MCF 10A (cell line): ENCODE data around the gene PARD6G. TPM values are rescaled to one million over a fixed set of nuclear protein-coding genes. Genes with fewer than 3 reads are reported as not detected.

Source experiments
- BruUV-seq: library from RNA; stranded (reverse); fragments of 400-500 nt; replicated peaks from 2 replicates; lab custom pipeline; 2021; lab: Mats Ljungman, UMichigan
- CTCF ChIA-PET: fragments of 300-600 bp; sonication (Branson Sonifier 250); formaldehyde crosslinking; extraction: SDS; loops from one replicate; lab custom pipeline; 2021; ENCODE audit warnings: antibody characterized with exemption, inconsistent platforms; lab: Yijun Ruan, JAX
- POLR2A ChIA-PET: fragments of 300-600, 350-650 bp; sonication (Branson Sonifier 250); formaldehyde crosslinking; extraction: SDS; loops from one replicate; lab custom pipeline; 2020; ENCODE audit warnings: antibody characterized with exemption, inconsistent platforms; lab: Yijun Ruan, JAX
- DNase-seq: peaks from one replicate; pipeline ENCODE4 v3.0.0-alpha.2; 2018; ENCODE audit not compliant: unreplicated experiment
- H3K27ac Mint-ChIP-seq: one replicate; pipeline ENCODE4 v1.8.0; 2022; ENCODE audit warnings: mild to moderate bottlenecking, low read depth, mixed read lengths; ENCODE audit not compliant: unreplicated experiment
- H3K27me3 Mint-ChIP-seq: one replicate; pipeline ENCODE4 v1.8.0; 2022; ENCODE audit warnings: mixed read lengths; ENCODE audit not compliant: insufficient read depth, unreplicated experiment
- H3K36me3 Mint-ChIP-seq: one replicate; pipeline ENCODE4 v1.8.0; 2022; ENCODE audit warnings: mild to moderate bottlenecking, moderate library complexity, mixed read lengths; ENCODE audit not compliant: insufficient read depth, unreplicated experiment
- H3K4me1 Mint-ChIP-seq: one replicate; pipeline ENCODE4 v1.8.0; 2022; ENCODE audit warnings: mixed read lengths; ENCODE audit not compliant: insufficient read depth, unreplicated experiment
- H3K4me3 Mint-ChIP-seq: one replicate; pipeline ENCODE4 v1.8.0; 2022; ENCODE audit warnings: mild to moderate bottlenecking, moderate library complexity, mixed read lengths; ENCODE audit not compliant: unreplicated experiment
- H3K9me3 Mint-ChIP-seq: one replicate; pipeline ENCODE4 v1.8.0; 2022; ENCODE audit warnings: mixed read lengths; ENCODE audit not compliant: unreplicated experiment
- intact Hi-C: fragments of 100-400 bp; cut with micrococcal nuclease; formaldehyde crosslinking; loops from 2 replicates; pipeline ENCODE4 v1.14.1; 2022
- total RNA-seq: library from RNA; stranded (reverse); gene quantifications from 2 replicates; pipeline ENCODE4 v1.2.3, GENCODE V29; 2022
- TF ChIP-seq, protein P1 (sequence below): fragments of 200-600 bp; IDR thresholded peaks from one replicate; pipeline ENCODE4 v1.8.0; 2022; ENCODE audit warnings: antibody characterized with exemption, mild to moderate bottlenecking; ENCODE audit not compliant: unreplicated experiment

The PARD6G gene
- total RNA-seq, 1 experiment from 2014 or later: 8.1 TPM

DNA sequence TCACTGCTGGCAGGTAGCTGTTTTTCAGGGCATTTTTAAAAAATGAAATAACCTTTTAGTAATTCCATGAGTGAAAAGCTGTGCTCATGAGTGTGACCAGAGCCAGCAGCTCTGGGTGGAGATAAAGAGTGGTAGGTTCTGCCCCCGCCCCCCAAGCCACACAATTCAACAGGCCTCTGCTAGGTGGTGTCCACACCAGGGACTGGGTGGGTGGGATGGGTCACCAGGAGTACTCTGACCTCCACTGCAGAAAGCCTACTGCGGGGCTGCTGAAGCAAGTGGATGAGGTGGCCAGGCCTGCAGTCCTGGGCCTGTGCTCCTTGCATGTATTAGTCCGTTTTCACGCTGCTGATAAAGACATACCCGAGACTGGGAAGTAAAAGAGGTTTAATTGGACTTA lies 15.3 kb downstream of the PARD6G start:
- TF ChIP-seq, protein P1, sequence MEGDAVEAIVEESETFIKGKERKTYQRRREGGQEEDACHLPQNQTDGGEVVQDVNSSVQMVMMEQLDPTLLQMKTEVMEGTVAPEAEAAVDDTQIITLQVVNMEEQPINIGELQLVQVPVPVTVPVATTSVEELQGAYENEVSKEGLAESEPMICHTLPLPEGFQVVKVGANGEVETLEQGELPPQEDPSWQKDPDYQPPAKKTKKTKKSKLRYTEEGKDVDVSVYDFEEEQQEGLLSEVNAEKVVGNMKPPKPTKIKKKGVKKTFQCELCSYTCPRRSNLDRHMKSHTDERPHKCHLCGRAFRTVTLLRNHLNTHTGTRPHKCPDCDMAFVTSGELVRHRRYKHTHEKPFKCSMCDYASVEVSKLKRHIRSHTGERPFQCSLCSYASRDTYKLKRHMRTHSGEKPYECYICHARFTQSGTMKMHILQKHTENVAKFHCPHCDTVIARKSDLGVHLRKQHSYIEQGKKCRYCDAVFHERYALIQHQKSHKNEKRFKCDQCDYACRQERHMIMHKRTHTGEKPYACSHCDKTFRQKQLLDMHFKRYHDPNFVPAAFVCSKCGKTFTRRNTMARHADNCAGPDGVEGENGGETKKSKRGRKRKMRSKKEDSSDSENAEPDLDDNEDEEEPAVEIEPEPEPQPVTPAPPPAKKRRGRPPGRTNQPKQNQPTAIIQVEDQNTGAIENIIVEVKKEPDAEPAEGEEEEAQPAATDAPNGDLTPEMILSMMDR: no peak
- no peaks in the 10 kb centered on the region for H3K27me3 Mint-ChIP-seq
- intact Hi-C loops: no loop called here
- no peaks in the 10 kb centered on the region for H3K9me3 Mint-ChIP-seq
- H3K4me1 Mint-ChIP-seq: peaks cover 10% of the 10 kb centered on the region
- no peak overlapping the region for H3K27ac Mint-ChIP-seq
- CTCF ChIA-PET: interaction anchor here (0.6 to 1.9 kb wide), 3 partner anchors 18 to 100 kb away, joined by 4 to 5 read pairs (median 4); no protein-coding TSS in a partner anchor
- DNase-seq: no peak
- no peak overlapping the region for H3K4me3 Mint-ChIP-seq
- POLR2A ChIA-PET: no interaction called here
- BruUV-seq: no TSS peak
- H3K36me3 Mint-ChIP-seq: no peaks in the 10 kb centered on the region

DNA sequence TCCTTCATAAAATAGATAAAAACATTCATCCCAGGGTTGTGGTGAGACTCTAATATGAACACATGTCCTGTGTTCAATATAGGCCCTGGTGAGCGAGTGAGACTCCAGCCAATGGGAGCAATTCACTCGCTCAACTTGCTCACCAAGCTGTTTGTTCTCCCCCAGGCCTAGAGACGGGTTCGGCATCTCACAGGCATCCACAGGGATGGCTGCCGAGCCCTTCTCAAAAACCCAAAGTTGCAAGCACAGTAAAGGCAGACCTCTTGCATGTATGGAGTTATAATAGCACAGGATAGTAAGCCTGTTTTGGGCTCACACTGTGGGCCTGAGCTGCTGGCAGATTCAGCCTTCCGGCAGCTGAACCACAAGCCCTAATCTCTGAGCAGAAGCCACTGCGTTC lies 15.7 kb downstream of the PARD6G start:
- H3K27me3 Mint-ChIP-seq: no peaks in the 10 kb centered on the region
- ChIA-PET POLR2A (no interaction called here), CTCF (interaction anchor here (0.6 to 1.9 kb wide), 3 partner anchors 18 to 100 kb away, joined by 4 to 5 read pairs (median 4); no protein-coding TSS in a partner anchor)
- BruUV-seq: no TSS peak
- TF ChIP-seq, protein P1: no peak
- H3K27ac Mint-ChIP-seq: no peak overlapping the region
- intact Hi-C loops: no loop called here
- no peaks in the 10 kb centered on the region for H3K9me3 Mint-ChIP-seq
- H3K4me1 Mint-ChIP-seq: peaks cover 10% of the 10 kb centered on the region
- DNase-seq: no peak
- no peak overlapping the region for H3K4me3 Mint-ChIP-seq
- H3K36me3 Mint-ChIP-seq: no peaks in the 10 kb centered on the region

DNA sequence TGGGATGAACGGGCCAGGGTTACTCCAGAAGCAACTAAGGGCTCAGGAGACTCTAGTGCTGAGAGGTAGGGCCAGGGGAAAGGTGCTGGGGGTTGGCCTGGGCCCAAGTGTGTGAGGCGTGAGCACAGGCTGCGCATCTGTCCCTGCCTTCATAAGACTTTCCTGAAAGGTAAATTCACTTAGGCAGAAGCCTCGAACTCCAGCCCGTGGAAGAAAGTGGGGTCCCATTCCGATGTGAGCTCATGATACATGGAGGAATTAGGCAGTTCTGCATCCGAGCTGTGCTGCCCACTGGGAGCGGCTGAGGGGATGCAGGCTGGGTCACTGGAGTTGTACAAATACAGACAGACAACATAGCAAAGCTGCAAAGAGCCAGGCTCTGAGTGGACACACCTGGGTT lies 16.2 kb downstream of the PARD6G start:
- no peaks in the 10 kb centered on the region for H3K9me3 Mint-ChIP-seq
- BruUV-seq: no TSS peak
- TF ChIP-seq, protein P1: no peak
- no peak overlapping the region for H3K4me3 Mint-ChIP-seq
- H3K36me3 Mint-ChIP-seq: no peaks in the 10 kb centered on the region
- CTCF ChIA-PET: no interaction called here
- intact Hi-C loops: no loop called here
- no peak overlapping the region for H3K27ac Mint-ChIP-seq
- H3K4me1 Mint-ChIP-seq: peaks cover 10% of the 10 kb centered on the region
- DNase-seq: no peak
- POLR2A ChIA-PET: interaction anchor here (1.3 kb wide), 1 partner anchor 14 kb away, joined by 4 read pairs; no protein-coding TSS in a partner anchor
- H3K27me3 Mint-ChIP-seq: no peaks in the 10 kb centered on the region

DNA sequence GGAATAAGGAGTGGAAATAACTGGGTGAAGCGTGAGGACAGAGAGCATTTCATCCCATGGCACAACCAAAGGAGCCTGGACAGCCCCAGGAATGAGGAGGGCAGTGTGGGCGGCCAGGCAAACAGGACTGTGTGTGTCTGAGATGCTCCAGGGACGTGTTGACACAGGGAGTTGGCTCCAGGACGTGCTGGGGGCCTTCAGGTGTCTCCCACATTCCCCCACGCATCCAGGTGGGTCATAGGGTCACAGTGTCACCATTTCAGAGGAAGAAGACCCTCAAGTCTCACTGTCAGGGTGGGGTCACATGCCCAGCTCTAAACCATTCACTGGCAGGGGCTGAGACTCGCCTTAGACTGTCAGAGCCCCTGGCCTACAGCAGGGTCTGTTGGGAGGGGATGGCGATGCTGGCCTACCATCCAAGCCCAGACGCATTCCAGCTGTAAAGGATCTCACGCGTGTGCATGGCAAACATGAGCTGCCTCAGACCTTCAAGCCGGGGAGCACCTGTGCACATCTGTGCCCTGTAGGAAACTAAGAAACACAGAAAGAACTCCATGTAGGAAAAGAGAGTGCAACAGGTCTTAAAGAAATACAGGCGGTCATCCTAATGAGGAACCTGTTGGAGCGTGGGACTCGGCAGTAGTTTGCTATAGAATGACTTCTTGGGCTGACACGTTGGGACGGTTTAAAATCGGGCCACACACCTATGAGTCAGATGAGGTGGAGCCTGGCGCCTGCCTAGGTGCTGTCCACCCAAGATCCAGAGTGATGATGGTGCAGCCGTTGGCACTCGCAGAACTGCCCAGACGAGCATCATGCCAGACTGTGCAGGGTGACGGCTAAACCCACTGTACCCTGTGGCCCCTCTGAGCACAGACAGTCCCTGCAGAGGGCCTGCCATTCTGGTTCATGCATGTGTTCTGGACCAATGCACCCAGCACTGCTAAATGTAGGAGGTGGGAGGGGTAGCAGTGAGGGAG lies 17.3 kb downstream of the PARD6G start:
- Mint-ChIP-seq H3K27me3 (no peaks in the 10 kb centered on the region), H3K27ac (no peak overlapping the region), H3K36me3 (no peaks in the 10 kb centered on the region), H3K9me3 (no peaks in the 10 kb centered on the region), H3K4me3 (no peak overlapping the region), H3K4me1 (peaks cover 10% of the 10 kb centered on the region)
- peak; percentile 47 for DNase-seq
- intact Hi-C loops: no loop called here
- POLR2A ChIA-PET: interaction anchor here (1.3 kb wide), 1 partner anchor 15 kb away, joined by 4 read pairs; no protein-coding TSS in a partner anchor
- TF ChIP-seq, protein P1: no peak
- no TSS peak for BruUV-seq
- CTCF ChIA-PET: no interaction called here
